NCI-H82 treated with DMSO at 0.1 percent for 48 hours (cell line): ENCODE measurements around the gene LIMCH1.
"Not testable (repeated sequence)": the region's sequence is repeated elsewhere in the genome, so short reads cannot be mapped to it uniquely, and the experiment has no call there.

Experiments used
- DNase-seq: peaks from one replicate; lab custom pipeline; 2025; ENCODE audit not compliant: unreplicated experiment; lab: John Stamatoyannopoulos, UW

LIMCH1 gene

DNA sequence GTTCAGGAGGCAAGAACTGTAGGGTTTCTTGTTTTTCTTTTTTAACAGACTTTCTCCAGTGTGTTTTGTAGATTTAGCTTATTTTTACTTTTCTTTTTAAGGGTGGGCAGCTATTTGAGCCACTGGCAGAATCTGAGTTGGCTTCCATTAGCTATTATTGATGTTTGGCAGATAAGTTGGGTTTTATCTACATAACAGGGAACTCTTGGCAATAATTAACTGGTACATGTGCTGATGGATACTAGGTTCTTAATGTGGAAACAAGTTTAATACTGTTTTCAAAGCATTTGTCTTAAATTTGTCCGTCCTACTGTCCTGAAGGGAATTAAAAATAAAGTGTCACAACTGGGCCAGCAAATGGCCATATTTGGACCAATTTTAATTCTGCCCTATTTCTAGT lies 130.1 kb downstream of the LIMCH1 start:
- DNase-seq = no peak

DNA sequence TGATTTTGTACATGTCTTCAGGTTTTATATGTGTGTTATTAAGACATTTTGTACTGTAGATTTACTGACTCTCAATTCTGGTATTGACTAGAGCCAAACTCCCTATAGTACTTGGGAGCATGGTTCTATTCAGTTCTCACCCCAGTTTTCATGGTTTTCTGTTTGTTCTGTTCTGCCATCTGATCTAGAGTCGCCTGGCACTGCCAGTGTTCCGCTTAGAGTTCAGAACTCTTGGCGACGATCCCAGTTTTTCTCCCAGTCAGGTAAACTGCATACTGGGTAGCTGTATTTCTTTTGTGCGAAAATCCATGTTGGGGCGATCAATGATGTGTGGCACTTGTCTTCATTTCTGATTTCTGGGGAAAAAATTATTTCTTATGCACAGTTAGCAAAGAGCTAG lies 132.6 kb downstream of the LIMCH1 start:
- DNase-seq = no peak

- no peak for DNase-seq
These were observed 133.0 kb downstream of the LIMCH1 start for GRCh38 chr4:41670982-41671381.

- no peak for DNase-seq
These were observed 140.3 kb downstream of the LIMCH1 start for GRCh38 chr4:41678086-41678816.

GRCh38 chr4:41678951-41679350 lies 141.0 kb downstream of the LIMCH1 start:
- DNase-seq = no peak

DNA sequence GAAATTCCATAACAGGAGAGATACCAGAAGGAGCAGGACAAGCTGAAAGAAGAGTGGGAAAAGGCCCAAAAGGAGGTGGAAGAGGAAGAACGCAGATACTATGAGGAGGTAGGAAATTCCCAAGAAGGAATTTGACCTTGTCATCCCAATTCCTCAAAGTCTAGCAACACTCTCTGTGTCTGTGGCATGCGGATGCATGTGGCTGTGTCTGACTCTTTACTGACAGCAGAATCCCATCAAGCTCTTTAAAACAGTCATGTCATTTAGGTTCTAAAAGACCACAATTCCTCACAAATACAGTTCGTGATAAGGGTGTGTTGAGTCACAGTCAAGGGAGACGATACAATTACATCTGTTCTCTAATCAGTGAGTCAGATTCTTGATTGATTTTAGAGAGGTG lies 142.0 kb downstream of the LIMCH1 start:
- DNase-seq = no peak

DNA sequence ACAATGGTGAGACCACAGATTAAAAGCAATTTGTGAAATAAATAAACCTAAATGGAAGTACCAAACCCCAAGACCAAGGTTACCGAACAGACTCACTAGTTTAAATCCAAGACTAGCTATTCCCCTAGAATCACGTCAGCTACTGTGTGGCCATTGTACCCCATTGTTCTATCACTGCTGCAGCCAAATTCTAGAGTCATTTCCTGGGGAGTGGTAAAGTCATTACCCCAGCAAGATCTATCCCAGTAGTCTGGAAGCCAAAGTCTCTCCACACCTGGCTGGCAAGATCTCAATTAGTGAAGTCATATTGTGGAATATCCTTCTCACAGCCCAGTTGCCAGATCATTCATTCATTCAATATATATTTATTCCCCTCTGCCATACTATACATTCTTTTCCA lies 143.1 kb downstream of the LIMCH1 start:
- DNase-seq = no peak

- DNase-seq = no peak
These were observed 145.4 kb downstream of the LIMCH1 start for GRCh38 chr4:41683326-41683725.

DNA sequence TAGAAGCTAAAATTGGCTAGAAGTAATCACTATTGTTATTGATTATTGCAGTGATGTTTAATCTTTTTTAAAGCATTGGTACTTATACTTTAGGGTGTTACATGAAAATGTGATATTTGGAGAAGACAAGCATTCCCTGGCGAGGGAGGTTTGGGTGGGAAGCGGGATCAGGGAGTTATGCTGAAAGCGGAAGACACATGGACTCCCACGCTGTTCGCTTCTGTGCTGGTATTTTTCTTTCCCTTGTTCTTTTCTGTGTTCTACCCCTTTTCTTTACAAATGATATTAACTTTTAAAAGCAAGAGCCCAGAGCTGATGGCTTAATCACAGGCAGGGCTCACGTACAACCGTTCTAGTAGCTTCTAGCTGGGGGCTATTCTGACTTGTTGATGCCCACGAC lies 148.9 kb downstream of the LIMCH1 start:
- no peak for DNase-seq

GRCh38 chr4:41687971-41688370 lies 150.0 kb downstream of the LIMCH1 start:
- DNase-seq = no peak

DNA sequence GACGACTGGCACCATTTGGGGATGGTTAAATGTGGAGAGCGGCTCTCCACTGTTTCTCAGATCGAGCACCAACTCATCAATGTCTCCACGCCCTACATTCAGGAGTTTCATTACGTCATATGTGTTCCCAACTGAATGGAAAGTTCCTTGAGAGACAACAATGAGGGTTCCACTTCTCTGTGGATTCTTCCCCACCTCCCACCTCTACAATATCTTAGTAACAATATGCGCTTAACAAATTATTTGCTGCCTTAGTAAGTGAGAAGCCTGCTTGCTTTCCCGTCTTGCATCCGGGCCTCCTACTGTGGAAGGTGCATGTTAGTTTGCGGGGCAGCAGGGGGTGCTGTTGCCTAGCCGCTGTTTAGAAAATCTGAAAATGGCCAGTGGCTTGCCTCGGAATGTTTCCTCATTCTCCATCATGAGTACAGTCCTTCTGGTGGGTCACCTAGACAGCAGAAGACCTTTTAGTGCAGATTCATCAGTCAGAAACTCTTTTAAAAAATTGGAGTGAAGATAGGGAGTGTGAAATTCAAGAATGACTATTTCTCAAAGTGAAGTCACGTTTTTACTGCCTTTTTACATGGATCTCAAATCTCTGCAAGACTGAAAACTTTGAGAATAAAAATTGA lies 154.9 kb downstream of the LIMCH1 start:
- peak; percentile 62 for DNase-seq

- DNase-seq = peak; percentile 72
These were observed 155.7 kb downstream of the LIMCH1 start for GRCh38 chr4:41693629-41694028.

DNA sequence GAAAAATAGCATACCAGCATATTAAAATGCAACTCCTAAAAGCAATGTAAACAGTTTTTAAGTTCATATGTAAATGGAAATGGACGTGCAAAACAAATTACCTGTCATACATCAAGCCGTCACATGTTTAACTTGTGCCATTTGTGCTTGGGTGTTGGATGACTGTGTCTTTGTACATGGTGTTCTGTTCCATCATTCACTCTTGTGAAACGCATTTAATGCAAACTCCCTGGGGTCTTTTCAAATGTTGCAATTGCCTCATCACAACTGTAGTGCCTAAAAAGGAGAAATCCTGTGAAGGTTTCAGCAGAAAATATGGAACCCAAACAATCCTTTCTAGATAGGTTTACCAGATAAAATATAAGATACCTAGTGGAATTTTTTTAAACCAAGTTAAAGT lies 158.2 kb downstream of the LIMCH1 start:
- no peak for DNase-seq

GRCh38 chr4:41696763-41697162 lies 158.8 kb downstream of the LIMCH1 start:
- no peak for DNase-seq

GRCh38 chr4:41701983-41702382 lies 164.0 kb downstream of the LIMCH1 start:
- DNase-seq = no peak

DNA sequence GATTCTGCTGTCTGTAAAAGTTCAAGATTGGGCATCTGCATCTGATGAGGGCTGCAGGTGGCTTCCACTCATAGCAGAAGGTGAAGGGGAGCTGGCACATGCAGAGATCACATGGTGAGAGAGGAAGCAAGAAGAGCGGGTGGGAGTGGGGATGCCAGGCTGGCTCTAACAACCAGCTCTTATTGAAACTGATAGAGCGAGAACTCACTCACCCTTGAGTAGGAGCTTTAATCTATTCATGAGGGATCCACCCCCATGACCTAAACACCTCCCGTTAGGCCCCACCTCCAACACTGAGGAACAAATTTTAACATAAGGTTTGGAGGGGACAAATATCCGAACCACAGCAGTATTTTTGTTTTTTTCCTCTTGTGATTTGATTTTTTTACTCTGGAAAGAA lies 164.8 kb downstream of the LIMCH1 start:
- no peak for DNase-seq

DNA sequence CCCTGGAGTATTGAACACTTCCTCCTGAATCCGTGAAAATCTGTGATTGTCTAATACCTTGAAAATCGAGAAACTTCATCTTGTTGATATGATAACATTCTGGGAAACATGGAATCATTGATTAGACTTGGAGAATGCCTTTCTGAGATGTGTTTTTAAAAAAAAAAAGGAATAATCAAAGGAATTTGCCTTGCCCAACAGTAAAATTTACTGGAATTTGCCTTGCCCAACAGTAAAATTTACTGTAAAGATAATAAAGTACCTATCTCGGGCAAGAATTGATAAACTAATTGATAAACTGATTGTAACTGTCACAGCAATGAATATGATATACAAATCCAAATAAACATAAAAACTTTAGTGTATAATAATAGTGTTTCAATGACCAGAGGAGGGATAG lies 165.8 kb downstream of the LIMCH1 start:
- DNase-seq = no peak

DNA sequence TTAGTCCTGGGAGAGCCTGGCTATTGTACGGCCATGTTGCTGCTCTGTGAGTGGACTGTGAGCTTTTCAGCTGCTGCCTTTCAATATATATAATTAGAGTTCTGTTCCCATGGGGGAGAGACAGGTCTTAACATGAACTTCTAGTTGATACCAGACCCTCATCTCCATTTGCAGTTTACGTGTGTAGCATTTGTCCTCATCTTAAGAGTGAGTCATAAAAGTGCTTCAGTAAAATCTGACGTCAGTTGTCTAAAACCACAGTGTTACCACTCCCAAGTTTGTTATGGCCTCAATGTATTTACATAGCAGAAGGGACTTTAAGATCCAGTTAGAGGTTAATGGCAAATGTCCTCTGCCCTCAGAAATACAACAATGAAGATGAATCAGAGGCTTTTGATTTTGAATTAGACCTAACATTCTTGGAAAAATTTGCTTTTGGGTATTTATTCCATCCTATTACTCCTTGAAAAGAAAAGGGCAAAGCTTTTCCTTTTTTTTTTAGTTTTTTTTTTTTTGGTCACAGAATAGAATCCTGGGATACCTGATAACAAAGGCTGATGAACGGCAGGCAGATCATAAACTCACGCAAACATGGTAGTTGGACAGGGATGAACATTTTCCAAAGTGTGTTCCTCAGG lies 172.0 kb downstream of the LIMCH1 start:
- DNase-seq = no peak

DNA sequence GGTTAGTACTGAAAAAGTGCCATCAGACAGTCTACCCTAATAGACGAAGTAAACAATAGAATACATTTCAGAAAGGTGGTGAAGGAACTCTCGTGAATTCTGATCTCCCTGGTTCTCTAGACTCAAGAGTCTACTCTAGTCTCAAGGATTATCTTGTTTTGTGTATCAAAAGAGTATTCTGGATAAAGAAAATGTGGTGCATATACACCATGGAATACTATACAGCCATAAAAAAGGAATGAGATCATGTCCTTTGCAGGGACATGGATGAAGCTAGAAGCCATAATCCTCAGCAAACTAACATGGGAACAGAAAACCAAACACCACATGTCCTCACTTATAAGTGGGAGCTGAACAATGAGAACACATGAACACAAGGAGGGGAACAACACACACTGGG lies 173.7 kb downstream of the LIMCH1 start:
- not testable (repeated sequence) for DNase-seq

GRCh38 chr4:41712425-41712824 lies 174.5 kb downstream of the LIMCH1 start:
- DNase-seq = no peak

GRCh38 chr4:41713768-41714167 lies 175.8 kb downstream of the LIMCH1 start:
- DNase-seq = no peak

DNA sequence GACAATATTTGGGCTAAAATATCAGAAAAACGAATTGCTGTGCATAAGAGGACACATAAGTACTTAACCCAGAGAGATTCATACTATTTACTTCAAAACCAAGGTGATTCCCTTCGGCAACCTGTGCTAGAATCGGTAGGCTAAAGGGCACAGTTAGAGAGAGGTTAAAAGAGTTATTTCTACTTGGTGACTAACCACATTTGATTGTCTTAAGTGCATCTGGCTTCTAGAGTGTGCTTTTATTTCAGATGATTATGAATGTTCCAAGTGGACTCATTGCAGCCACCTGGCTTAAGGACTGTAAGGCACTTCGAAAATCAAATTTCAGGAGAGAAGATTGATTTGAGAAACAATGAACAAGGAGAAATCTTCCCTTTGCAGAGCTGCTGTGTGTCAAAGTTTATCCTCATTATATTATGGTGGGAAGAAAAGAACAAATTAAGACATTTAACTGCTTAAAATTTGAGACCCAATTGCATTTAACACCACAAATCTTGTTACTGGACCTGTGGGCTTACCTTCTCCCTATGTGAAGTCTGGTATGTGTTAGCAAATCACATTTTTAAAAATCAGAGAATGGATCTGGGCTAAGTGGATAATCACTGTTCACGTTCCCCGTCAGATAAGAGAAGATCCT lies 176.5 kb downstream of the LIMCH1 start:
- no peak for DNase-seq
